Esophagus muscularis mucosa (tissue), 3 donors: Measurements from ENCODE around the gene SRRM3.

Experiments
- CTCF ChIP-seq, 3 experiments: fragments of 200-600 bp in 2 of 3; fragments of 450-650 bp in 1 of 3; sonication (generic) in 2 of 3; IDR thresholded peaks; one replicate each; pipeline ENCODE4 v1.5.1; 2017 to 2019; ENCODE audit warnings: antibody characterized with exemption in 3 of 3, mild to moderate bottlenecking in 2 of 3, moderate library complexity in 1 of 3
- POLR2A ChIP-seq: fragments of 450-650 bp; IDR thresholded peaks from one replicate; pipeline ENCODE4 v1.6.1; 2017; ENCODE audit warnings: antibody characterized with exemption, moderate library complexity, mild to moderate bottlenecking, low read depth

- TF ChIP-seq CTCF (IDR thresholded peaks at IDR 0.05), result no peak
- TF ChIP-seq POLR2A, result no peak
Measured at GRCh38 chr7:76282344-76283253, 80.9 kb downstream of the SRRM3 start.
